HepG2 (cell line): Measurements from ENCODE around the gene ZNF341. TPM values are rescaled to one million over a fixed set of nuclear protein-coding genes. Genes with fewer than 3 reads are reported as not detected.

ENCODE experiments used
- HOXA9 ChIP-seq: sonication (generic); formaldehyde crosslinking; IDR thresholded peaks from 2 replicates; pipeline ENCODE4 v1.8.1; 2022; ENCODE audit warnings: missing genetic modification reagents, mild to moderate bottlenecking, moderate library complexity, borderline replicate concordance
- MYPOP ChIP-seq: sonication (generic); formaldehyde crosslinking; IDR thresholded peaks from 2 replicates; pipeline ENCODE4 v1.8.1; 2023; ENCODE audit warnings: mild to moderate bottlenecking, moderate library complexity, missing genetic modification reagents
- RAD21 ChIP-seq: fragments of 450-650 bp; formaldehyde crosslinking; IDR thresholded peaks from 2 replicates; pipeline ENCODE4 v1.5.0; 2020; ENCODE audit warnings: mild to moderate bottlenecking
- RERE ChIP-seq: IDR thresholded peaks from 2 replicates; pipeline ENCODE4 v1.6.1; 2016; ENCODE audit warnings: low read depth, missing genetic modification reagents, missing compliant biosample characterization
- RNF2 ChIP-seq: fragments of 450-650 bp; conservative IDR thresholded peaks from 2 replicates; pipeline ENCODE4 v1.6.1; 2016; ENCODE audit warnings: low read depth
- SP4 ChIP-seq: sonication (generic); formaldehyde crosslinking; IDR thresholded peaks from 2 replicates; pipeline ENCODE4 v1.8.1; 2023; ENCODE audit warnings: mild to moderate bottlenecking, missing genetic modification reagents
- ZNF318 ChIP-seq: sonication (generic); formaldehyde crosslinking; IDR thresholded peaks from 2 replicates; pipeline ENCODE4 v1.4.0; 2020; ENCODE audit warnings: mild to moderate bottlenecking, missing genetic modification reagents
- ZNF350 ChIP-seq: sonication (generic); formaldehyde crosslinking; IDR thresholded peaks from 2 replicates; pipeline ENCODE4 v1.4.0; 2020; ENCODE audit warnings: mild to moderate bottlenecking, low read depth, missing genetic modification reagents, borderline replicate concordance
- ZNF792 ChIP-seq: IDR thresholded peaks from 2 replicates; pipeline ENCODE4 v1.6.1; 2016
- ZSCAN25 ChIP-seq: sonication (generic); formaldehyde crosslinking; IDR thresholded peaks from 2 replicates; pipeline ENCODE4 v1.8.0; 2022; ENCODE audit warnings: mild to moderate bottlenecking, missing genetic modification reagents
- polyA plus RNA-seq, 8 experiments: library from polyadenylated mRNA; depleted of rRNA in 3 of 8; stranded (reverse) in 7 of 8; unstranded in 1 of 8; fragments of >200 nt; fragmentation: Illumina TruSeq in 4 of 8; extraction: Trizol in 4 of 8; gene quantifications; 2 replicates each; pipeline versions ENCODE4 v1.2.1 to v1.2.3, GENCODE V29; 2011 to 2016; ENCODE audit warnings: low read depth in 4 of 8, missing spikeins in 1 of 8, mixed read lengths in 1 of 8; ENCODE audit not compliant: insufficient read depth in 1 of 8
- total RNA-seq, 5 experiments: library from RNA; depleted of rRNA; stranded (reverse); fragments of >200 nt; fragmentation: Illumina TruSeq; extraction: Trizol; gene quantifications; 2 replicates each; pipeline ENCODE4 v1.2.3, GENCODE V29; 2016; ENCODE audit warnings: low read depth in 1 of 5
- TF ChIP-seq, protein P1 (sequence below): sonication (generic); formaldehyde crosslinking; IDR thresholded peaks from 2 replicates; pipeline ENCODE4 v1.8.0; 2022; ENCODE audit warnings: mild to moderate bottlenecking, missing genetic modification reagents

Gene ZNF341
- total and polyA plus RNA-seq, 2 of the 13 experiments (the other 11 are each of a cell fraction or from before 2014, with no cell fraction given), result 1.1 to 2.2 TPM

- TF ChIP-seq RERE (CRISPR knock-in tag), result peak; percentile 67; the same call in 1 of the 2 replicates
- TF ChIP-seq MYPOP (CRISPR knock-in tag), result peak; percentile 71
- TF ChIP-seq HOXA9, result peak; percentile 57; the same call in 1 of the 2 replicates
- TF ChIP-seq ZNF792 (CRISPR knock-in tag), result 0 out of 2 replicates have a peak, but pooled peaks have one; percentile 23
- no peak for TF ChIP-seq RAD21
- TF ChIP-seq RNF2, result peak; percentile 89; the same call in 1 of the 2 replicates
- peak; percentile 91 for TF ChIP-seq SP4 (CRISPR knock-in tag)
- no peak for TF ChIP-seq ZNF350 (CRISPR knock-in tag)
- 0 out of 2 replicates have a peak, but pooled peaks have one; percentile 89 for TF ChIP-seq ZSCAN25 (CRISPR knock-in tag)
- TF ChIP-seq, protein P1, sequence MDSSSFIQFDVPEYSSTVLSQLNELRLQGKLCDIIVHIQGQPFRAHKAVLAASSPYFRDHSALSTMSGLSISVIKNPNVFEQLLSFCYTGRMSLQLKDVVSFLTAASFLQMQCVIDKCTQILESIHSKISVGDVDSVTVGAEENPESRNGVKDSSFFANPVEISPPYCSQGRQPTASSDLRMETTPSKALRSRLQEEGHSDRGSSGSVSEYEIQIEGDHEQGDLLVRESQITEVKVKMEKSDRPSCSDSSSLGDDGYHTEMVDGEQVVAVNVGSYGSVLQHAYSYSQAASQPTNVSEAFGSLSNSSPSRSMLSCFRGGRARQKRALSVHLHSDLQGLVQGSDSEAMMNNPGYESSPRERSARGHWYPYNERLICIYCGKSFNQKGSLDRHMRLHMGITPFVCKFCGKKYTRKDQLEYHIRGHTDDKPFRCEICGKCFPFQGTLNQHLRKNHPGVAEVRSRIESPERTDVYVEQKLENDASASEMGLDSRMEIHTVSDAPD (CRISPR knock-in tag), result peak; percentile 44; the same call in 1 of the 2 replicates
- TF ChIP-seq ZNF318, result peak; percentile 86
Observed at GRCh38 chr20:33732166-33732970, 572 bp downstream of the ZNF341 start (continued).
